HG03342 (cell line): Measurements from ENCODE around the gene SORCS2.
"Not testable (repeated sequence)": the region's sequence is repeated elsewhere in the genome, so short reads cannot be mapped to it uniquely, and the experiment has no call there.

ENCODE experiments used
- ATAC-seq: cut with Tn5 transposase; IDR thresholded peaks from one replicate; pipeline ENCODE4 v1.9.1; 2021; ENCODE audit warnings: mild to moderate bottlenecking, moderate library complexity; ENCODE audit not compliant: unreplicated experiment

The SORCS2 gene

GRCh38 chr4:7591409-7592053 lies 399.2 kb downstream of the SORCS2 start:
- no peak for ATAC-seq

- ATAC-seq, result no peak
Observed at GRCh38 chr4:7593646-7594412, 401.5 kb downstream of the SORCS2 start.

DNA sequence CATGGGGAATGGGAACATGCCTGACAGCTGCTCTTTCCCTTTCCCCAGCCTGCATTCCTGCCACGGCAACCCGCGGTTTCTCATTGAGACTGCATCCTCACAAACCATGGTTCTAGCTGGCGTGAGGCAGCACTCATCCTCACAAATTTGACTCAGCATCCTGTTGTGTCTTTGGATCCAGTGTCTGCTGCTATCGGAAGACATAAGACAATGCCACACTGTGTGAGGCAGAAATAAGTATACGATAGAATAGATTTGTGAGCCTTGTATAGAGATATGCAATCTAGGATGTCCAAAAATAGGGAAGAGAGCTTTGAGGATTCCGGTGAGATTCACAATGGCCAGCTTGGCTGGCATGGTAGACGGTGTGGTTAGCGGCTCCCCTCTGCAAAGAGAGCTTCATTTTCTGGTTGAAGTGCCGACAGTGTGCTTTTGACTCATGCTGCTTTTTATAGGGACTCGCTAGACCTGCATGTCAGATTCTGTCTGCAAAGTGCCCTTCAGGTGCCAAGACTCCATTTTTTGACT lies 403.7 kb downstream of the SORCS2 start:
- ATAC-seq, result no peak

DNA sequence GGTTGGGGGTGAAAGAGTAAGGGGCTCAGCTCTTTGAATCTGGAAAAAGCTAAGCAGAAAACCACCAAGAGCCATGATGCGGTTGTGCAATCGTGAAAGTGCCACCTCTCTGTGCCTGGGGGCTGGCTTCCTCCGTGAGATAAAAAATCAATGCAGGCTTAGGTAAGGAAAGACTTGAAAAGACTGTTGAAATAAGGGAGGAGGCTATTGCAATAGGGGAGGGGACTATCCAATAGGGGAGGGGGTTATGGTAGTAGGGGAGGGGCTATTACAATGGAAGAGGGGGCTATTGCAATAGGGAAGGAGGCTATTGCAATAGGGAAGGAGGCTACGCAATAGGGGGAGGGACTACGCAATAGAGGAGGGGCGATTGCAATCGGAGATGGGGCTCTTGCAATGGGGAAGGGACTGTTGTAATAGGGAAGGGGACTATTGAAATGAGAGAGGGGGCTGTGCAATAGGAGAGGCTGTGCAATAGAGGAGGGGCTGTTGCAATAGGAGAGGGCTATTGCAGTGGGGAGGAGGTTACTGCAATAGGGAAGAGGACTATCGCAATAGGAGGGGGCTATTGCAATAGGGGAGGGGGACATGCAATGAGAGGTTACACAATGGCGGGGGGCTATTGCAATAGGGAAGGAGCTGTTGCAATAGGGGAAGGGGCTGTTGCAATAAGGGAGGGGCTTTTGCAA lies 404.7 kb downstream of the SORCS2 start:
- ATAC-seq, result no peak

GRCh38 chr4:7598939-7599790 lies 406.8 kb downstream of the SORCS2 start:
- ATAC-seq, result no peak

DNA sequence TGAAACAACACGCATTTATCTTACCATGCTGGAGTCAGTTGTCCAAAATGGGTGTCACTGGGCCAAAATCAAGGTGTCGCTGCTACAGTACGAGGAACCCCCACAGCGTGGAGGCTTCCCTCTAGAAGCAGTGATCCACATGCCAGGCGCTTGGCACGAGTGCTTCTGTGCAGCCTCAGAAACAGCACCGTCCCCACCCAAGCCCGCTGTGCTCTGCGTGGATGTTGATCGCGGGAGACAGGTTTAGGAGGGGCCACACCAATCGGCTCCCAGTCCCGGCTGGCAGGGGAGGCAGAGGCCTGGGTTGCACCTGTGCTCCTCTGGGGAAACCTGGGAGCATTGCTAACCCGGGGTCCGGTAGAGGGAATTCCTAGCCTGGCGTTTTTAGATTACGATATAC lies 407.9 kb downstream of the SORCS2 start:
- no peak for ATAC-seq

- ATAC-seq, result not testable (repeated sequence)
Observed at GRCh38 chr4:7602166-7602565, 409.8 kb downstream of the SORCS2 start.

GRCh38 chr4:7607156-7607910 lies 415.0 kb downstream of the SORCS2 start:
- ATAC-seq, result no peak

- no peak for ATAC-seq
Observed at GRCh38 chr4:7608046-7608445, 415.7 kb downstream of the SORCS2 start.

DNA sequence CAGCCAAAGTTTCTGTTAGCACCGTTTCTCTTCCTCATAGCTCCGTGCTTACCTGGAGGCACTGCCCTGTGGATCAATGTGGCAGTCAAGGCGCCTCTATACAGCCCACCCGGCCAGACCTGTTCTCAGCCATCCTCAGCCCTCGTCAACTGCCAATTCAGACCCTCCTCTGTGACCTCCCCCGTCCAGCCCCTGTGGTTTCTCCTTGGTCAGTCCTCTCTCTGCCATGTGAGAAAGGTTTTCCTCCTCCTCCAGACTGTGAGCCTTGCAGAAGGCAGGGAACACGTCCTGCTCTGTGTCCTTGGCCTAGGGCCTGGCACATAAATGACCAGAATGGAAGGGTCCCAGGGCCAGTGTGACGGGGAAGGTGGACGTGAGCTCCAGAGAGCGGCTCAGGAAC lies 417.0 kb downstream of the SORCS2 start:
- ATAC-seq, result no peak

GRCh38 chr4:7610022-7610670 lies 417.8 kb downstream of the SORCS2 start:
- ATAC-seq, result no peak

GRCh38 chr4:7610841-7611240 lies 418.5 kb downstream of the SORCS2 start:
- ATAC-seq, result no peak

DNA sequence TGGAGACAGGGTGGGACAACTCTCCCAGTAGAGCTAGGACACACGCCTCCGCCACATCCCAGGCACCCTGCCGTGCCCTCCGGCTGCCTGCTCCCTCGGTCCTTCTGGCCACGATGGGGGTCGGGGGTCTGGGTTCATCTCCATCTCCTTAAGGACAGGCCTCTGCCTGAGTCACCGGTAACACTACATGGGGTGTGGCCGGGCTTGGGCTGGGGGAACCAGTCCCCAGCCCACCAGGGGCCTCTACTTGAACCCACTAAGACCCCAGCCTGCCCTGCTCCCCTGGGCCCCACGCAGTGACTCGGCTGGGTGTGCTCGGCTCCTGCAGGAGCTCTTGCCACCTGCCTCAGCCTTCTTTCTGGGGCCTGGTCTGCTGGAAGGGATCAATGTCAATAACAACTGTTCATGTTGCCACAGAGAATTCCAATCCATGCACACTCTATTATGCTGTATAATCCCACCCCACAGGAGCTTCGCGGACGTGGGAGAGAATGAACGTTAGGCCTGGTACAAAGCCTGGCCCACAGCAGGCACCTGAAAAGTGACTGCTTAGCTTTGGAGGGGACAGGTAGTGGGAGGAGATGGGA lies 420.1 kb downstream of the SORCS2 start:
- ATAC-seq, result no peak

GRCh38 chr4:7614350-7614949 lies 422.1 kb downstream of the SORCS2 start:
- no peak for ATAC-seq

- ATAC-seq, result no peak
Observed at GRCh38 chr4:7616193-7616592, 423.9 kb downstream of the SORCS2 start.

GRCh38 chr4:7618361-7618760 lies 426.0 kb downstream of the SORCS2 start:
- no peak for ATAC-seq

DNA sequence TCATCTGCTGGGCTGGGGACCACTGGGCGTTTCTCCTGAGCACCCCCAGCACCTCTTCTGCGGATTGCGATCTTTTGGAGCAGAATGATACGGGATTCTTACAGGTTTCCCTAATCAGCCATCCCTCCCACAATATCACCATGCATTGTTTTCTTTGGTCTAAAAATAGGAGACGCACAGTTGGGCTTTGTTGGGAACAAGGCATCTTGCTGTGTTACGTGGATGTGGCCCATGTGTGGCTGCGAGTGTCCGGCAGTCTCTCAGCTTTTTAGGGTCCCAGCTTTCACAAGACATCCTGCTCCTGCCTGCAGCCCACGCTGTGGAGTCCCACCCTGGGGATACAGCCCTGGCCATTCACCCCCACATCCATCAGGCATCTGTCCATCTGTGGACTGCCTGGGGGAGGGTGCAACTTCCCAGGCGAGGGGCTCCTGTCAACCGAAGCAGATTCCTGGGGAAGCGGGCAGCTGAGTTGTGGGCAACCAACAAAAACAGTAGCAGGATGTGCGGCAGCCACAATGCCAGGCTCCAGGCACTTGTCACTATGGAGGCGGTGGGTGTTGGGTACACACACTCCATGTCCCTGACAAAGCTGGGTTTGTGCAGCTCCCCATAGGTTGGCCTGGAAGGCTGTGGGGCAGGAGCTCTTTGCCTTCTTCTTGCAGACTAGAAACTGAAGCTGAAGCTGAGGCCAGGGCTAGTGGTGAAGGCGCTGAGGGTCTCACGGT lies 427.9 kb downstream of the SORCS2 start:
- ATAC-seq, result no peak

DNA sequence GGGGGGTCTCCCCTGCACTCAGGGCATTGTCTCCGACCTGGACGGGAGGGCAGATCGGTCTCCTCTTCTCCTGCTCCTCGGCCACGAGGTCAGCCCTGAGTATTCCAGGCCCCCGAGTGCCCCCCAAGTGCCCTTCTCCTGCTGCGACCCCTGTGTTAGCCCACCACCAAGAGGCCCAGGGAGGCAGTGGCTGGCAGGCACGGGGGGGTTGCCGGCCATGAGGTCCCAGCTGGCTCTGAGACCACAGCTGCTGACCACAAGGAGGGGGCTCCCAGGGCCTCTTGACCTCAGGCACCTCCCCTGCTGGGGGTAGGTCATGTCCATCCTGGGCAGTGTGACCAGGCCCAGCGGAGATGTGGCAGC lies 428.5 kb downstream of the SORCS2 start:
- ATAC-seq, result no peak
